Prostate gland (tissue), 2 donors: ENCODE data around the gene SLC66A2.

Experiments used
- POLR2AphosphoS5 ChIP-seq: sonication (generic); formaldehyde crosslinking; IDR thresholded peaks from one replicate; pipeline ENCODE4 v1.6.1; 2017; ENCODE audit warnings: antibody characterized with exemption
- TF ChIP-seq, protein P1 (sequence below), 4 experiments: fragments of 200-600 bp in 2 of 4; fragments of 450-650 bp in 2 of 4; sonication (generic) in 2 of 4; IDR thresholded peaks; 1 replicate in 3 of 4; 2 replicates in 1 of 4; pipeline ENCODE4 v1.5.1; 2016 to 2019; ENCODE audit warnings: antibody characterized with exemption in 4 of 4, mild to moderate bottlenecking in 2 of 4, moderate library complexity in 2 of 4

DNA sequence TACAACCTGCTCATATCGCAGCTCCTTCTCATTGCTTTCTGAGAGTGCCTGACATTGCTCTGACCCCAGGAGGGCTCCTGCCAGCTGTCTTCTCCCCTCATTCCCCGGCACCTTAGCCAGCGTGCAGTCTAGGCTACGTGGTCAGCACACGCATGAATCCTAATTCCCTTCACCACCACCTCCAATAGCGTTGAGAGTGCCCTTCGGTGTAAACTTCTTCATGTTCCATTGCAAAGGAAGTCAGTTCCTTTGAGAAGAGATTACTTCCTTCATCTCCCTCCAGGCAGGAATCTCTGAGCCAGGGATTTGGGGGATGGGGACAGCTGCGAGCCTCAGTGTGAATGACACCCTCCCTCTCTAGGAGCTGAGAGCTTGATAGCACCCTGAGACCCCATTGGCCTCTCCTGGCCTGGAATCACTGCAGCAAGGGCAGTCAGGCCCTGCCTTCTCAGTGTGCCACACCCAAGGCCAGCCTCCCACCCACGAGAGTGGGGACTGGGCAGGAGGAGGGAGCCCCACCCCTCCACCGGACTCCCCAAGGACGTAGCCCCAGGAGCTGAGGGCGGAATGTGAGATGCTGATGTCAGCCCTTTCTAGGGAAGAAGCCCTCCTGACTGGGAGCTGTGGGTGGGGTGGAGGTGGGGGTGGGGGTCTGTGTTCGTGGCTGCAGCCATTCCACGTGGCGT, 53.4 kb downstream of the SLC66A2 start:
- TF ChIP-seq, protein P1, sequence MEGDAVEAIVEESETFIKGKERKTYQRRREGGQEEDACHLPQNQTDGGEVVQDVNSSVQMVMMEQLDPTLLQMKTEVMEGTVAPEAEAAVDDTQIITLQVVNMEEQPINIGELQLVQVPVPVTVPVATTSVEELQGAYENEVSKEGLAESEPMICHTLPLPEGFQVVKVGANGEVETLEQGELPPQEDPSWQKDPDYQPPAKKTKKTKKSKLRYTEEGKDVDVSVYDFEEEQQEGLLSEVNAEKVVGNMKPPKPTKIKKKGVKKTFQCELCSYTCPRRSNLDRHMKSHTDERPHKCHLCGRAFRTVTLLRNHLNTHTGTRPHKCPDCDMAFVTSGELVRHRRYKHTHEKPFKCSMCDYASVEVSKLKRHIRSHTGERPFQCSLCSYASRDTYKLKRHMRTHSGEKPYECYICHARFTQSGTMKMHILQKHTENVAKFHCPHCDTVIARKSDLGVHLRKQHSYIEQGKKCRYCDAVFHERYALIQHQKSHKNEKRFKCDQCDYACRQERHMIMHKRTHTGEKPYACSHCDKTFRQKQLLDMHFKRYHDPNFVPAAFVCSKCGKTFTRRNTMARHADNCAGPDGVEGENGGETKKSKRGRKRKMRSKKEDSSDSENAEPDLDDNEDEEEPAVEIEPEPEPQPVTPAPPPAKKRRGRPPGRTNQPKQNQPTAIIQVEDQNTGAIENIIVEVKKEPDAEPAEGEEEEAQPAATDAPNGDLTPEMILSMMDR (IDR thresholded peaks at IDR 0.05) = no peak
- no peak for TF ChIP-seq POLR2AphosphoS5
